Stimulated activated CD8-positive, alpha-beta memory T cell treated with anti-CD3 and anti-CD28 coated beads, Interleukin-12 subunit alpha, Interleukin-12 subunit beta, amount 100 ng/mL, for 24 hours (primary cell): ENCODE measurements around the gene PARD3.
"Not testable (repeated sequence)": the region's sequence is repeated elsewhere in the genome, so short reads cannot be mapped to it uniquely, and the experiment has no call there.

Experiments
- DNase-seq: peaks from one replicate; pipeline ENCODE4 v3.0.0-alpha.2; 2020; ENCODE audit errors: extremely low read depth

PARD3 gene

DNA sequence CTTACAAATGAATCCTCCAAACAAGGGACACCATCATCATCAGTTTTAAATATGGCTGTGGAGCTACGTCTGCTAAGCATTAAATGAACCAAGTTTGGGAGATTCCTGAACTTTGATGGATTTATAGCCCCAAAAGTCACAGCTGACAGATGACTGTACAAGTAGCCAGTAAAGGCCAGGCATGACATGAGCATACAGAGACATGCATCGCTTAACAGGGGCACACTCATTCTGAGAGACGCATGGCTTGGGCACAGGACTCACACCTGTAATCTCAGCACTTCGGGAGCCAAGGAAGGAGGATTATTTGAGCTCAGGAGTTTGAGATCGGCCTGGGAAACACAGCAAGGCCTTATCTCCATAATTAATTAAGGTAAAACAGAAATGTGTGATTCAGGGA lies 166.2 kb downstream of the PARD3 start:
- no peak for DNase-seq

DNA sequence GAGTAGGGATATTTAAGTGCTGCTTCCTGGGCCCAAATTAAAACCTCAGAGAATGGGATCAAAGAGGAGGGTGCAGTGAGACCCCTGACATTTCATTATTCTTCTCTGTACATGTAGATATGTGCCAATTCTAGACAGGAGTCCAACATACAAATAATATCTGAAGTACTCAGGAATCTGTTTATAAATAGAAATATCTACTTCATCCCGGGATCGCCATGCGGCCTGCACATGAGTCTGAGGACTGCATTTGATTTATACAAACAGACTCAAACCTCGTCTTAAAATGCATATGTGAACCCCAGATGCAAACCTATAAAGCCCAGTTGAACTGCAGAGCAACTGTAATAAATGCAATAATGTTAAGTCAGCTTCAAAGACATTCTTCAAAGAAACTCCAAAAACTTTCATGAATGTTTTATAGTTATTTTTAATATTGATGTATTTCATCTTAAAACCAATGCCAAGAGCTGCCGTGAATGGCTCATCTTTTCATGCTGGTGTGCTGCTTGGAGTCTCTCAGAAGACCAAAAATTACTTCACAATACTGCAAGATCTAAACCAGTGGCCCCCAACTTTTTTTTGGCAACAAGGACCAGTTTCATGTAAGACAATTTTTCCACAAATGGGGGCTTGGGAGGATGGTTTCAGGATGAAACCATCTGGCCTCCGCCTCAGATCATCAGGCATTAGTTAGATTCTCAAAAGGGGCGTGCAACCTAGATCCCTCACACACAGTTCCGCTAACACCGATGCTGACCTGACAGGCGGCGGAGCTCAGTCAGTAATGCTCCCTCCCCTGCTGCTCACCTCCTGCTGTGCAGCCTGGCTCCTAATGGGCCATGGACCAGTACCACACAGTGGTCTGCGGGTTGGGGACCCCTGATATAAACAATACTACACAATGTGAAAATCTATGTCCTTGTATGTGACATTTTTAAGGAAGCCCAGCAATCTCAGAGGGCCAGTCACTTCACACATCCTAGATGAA lies 166.9 kb downstream of the PARD3 start:
- no peak for DNase-seq

DNA sequence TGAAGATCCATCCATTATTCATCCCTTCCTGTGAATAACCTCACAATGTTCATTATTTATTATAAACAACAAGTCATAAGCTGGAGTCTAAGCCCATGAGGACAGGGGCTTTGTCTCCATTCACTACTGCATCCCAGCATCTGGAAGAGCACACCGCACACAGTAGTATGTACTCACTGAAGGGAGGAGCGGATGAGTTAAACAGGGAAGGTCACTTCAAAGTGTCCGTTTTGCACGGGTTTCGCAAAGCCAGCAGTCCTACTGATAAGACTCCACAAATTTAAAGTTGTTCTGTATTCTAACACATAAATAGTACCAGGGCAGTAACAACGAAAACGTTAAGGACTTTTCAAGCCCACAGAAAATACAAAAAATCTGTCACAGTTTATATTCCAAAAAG lies 167.9 kb downstream of the PARD3 start:
- no peak for DNase-seq

DNA sequence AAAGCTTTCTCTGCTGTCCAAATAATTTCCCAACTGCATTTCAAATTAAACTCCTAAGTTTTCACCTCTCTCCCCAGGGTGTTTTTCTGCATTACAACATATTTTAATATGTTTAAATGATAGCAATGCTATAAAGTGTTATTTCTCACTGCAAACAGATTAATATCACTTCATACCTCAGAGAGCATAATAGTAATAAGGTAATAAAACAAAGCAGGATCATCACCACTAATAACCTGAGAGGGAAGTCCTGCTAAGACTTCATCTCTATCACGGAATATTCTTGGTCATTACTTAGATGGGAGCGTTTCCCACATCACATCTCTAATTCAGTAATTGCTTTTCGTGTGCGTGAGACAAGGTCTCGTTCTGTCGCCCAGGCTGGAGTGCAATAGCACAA lies 168.8 kb downstream of the PARD3 start:
- DNase-seq = no peak

DNA sequence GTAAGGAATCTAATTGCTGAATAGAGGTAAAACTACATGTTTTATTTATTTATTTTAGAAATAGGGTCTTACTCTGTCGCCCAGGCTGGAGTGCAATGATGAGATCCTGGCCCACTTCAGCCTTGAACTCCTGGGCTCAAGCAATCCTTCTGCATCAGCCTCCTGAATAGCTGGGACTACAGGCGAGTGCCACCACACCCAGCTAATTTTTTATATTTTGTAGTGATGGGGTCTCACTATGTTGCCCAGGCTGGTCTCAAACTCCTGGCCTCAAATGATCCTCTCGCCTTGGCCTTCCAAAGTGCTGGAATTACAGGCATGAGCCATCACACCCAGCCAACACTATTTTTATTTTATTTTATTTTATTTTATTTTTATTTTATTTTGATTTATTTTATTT lies 170.3 kb downstream of the PARD3 start:
- DNase-seq = not testable (repeated sequence)

DNA sequence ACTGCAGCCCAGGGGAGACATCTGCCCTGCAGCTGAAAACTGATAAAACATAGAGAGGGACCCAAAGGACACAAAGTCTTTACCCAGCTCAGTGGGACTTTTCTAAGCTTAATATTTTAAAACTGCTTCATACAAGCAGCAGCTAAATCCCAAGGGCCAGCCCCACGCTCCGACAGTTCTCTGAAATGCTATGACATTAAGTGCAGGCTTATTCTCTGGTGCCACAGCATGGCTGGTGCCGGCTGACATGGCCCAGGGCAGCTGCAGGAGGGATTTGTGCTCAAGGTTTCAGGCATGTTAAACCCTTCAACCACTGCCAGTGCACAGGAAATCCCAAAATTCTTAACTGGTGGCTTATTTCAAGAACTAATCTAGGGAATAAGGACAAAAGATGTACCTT lies 170.9 kb downstream of the PARD3 start:
- no peak for DNase-seq

DNA sequence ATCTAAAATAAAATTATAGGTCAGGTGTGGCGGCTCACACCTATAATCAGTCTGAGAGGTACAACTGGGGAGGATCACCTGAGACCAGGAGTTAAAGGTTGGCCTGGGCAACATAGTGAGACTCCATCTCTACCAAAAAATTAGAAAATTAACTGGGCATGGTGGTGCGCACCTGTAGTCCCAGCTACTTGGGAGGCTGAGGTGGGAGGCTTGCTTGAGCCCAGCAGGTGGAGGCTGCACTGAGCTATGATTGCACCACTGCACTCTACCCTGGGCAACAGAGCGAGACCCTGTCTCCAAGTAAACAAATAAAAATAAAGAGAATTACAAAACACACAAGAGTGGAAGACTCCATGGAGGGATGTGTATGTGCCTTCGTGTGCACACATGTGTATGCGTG lies 171.5 kb downstream of the PARD3 start:
- no peak for DNase-seq

DNA sequence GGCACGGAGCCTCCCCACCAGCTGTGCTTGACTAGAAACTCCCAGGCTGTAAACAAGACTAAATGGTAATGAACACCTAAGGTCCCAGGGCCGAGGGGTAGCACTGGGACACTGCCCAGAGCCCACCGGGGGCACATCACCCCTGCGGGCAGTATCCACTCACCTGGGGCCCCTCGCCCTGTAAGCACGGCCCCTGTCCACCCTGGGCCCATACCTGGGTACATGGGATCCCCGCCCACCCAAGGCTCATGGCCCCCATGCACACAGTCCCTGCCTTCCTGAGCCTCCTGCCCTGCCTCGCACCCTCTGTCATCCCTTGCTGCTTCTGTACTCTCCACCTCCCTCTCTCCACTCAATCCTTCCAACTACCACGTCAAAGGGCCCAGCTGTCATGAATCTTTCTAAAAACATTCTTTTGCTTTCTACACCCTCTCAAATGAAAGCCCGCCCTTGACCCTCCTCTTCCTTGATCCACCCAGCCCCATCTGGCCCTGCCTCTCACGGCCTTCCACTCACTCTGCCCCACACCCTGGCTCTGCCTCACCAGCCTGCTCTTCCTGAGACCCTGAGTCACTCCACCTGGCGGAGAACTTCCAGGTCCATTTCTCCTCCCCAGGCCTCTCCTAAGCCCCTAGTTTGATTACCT lies 173.1 kb downstream of the PARD3 start:
- DNase-seq = no peak

DNA sequence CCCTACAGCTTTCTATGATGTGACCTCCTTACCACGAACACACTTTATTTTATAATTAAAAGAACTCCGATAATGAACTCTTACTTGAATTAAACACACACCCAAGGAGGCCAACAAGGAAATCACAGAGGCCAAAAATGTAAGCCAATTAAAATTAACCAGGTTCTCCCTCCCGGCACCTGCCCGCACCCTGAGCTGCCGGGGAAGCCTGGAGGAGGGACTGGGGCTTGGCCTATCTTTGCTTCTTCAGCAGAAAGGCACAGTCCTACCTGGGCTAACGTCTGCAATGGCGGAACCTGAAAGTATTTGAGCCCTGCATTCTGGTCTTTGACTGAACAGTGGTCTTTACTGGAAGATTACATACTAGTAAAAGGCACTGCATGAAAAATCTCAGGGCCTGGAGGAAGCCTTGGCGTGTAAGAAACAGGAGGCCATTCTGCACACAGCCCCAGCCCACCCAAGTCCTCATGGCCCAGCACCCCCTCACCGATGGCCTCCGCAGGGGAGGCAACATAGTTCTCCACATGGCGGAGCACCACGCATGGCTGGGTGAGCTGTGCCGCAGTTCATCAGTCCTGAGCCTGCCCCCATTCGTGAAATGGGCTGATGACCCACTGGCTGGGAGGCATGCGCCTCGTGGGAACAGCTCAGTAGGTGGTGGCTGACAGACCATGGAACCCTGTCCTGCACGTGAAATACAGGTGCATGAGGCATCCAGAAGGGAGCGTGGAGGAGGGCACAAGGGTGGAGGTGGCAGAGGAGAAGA lies 173.8 kb downstream of the PARD3 start:
- no peak for DNase-seq

DNA sequence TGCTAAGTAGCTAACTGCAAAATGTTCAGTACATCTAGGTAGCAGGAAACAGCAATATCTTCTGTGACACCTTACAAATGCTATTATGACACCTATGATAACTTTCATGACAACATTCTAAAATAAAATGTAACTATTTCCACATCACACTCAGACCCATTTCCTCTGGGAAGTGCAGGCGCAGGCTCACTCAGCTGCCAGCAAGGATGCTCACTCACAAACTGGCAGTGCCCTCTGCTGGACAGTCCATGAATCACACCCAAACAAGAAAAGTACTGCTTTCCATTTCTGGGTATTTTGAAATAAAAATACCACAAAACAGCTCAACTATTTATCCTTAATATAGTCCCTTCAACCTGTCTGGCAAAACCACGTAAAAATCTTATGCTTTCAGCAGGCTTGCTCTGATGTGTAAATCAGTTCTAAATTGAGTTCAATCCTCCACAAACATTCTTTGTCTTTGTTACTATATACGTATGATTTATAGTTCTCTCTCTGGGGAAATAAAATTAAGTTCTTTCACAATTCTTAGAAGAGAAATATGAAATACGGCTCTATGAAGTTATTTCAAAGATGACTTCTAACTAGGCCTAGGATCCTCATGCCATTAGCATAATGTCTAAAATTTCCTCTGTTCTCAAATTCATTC lies 176.6 kb downstream of the PARD3 start:
- peak; percentile 21 for DNase-seq

DNA sequence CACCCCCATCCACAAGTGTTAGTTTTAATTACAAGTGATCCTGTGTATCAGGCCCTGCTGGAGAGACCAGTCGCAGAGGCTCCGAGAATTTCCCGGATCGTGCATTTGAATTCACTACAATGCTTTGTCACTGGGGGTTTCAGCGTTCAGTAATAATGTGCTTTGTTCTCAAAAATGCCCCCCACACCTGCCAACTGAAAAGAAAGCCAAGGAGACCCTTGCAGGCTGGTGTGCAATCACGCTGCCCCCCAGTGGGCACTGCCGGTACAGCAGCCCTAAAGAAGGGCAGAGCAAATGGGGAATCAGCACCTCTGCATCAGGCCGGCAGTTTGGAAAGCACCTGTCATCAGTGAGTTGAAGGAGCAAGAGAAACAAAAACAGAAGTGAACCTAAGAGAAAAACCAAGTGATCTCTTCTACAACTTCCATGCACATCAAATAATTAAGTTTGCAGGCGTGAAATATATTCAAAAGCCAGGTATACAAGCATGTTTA lies 177.6 kb downstream of the PARD3 start:
- DNase-seq = peak; percentile 26

DNA sequence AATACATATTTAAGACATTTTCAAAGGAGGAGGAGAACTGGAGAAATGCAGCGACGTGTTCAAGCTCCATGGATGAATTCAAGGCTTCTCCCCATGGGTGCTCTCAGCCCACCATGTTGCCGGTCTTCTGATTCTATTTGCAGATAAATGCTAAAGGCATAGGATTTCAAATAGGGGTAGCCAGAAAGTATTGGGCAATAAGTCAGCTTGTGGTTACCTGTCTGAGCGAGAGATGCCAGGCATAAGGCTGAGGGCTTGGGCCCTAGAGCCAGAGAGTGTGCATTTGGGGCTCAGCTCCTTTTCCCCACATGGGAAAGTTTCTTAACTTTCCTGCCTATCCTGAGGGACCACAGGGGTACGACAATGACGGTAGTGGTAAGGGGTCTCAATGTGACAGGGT lies 180.0 kb downstream of the PARD3 start:
- DNase-seq = no peak

DNA sequence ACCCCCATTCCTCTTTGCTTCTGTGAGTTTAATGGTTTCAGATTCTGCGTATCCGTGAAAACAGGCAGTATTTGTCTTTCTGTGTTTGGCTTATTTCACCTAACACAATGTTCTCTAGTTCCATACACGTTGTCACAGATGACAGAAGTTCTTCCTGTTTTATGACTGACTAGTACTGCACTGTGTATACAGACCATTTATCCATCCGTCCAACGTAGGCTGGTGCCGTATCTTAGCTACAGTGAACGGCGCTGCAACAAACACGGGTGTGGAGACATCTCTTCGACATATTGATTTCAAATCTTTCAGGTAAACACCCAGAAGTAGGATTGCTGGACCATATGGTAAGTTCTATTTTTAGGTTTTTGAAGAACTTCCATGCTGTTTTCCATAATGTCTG lies 181.7 kb downstream of the PARD3 start:
- DNase-seq = no peak

DNA sequence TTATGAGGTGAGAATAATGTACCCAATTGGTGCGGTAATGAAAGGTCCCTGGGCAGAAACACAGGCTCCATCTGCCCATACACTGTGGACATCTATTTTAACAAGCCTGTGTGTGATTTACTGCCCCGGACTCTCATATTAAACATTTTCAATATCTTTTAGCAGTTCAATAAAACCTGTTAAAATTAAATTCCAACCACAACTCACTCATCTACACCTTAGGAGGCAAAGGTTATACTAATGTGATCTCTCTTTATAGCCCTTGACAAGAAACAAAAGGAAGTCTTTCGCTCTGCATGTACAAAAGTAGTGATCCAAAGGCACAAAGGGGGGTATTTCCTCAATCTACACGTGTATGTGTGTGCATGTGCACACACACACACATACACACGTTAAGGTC lies 186.0 kb downstream of the PARD3 start:
- no peak for DNase-seq

DNA sequence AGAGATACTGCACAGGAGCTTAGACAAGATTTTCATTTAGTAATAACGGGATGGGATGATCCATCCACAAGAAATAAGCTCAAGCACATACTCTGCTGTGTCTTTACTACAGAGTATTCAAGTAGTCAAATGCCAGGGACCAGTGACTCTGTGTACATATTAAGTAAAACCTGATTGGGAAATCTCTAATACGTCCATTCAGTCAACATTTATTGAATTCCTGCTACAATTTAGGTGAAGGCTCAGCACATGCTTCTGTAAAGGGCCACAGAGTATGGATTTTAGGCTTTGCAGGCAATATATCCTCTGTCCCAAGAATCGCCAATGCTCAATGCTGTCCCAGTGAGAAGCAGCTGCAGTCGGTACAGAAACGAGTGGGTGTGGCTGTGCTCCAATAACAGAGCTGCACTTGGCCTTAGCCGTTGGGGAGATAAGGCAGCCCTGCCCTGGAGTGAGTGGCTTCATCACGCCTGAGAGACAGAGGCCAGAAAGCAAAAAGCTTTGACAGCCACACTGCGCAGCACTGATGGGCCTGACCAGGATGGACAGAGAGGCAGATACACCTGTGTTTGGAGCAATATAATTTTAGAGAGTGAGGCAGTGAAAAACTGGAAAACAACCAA lies 186.8 kb downstream of the PARD3 start:
- no peak for DNase-seq

DNA sequence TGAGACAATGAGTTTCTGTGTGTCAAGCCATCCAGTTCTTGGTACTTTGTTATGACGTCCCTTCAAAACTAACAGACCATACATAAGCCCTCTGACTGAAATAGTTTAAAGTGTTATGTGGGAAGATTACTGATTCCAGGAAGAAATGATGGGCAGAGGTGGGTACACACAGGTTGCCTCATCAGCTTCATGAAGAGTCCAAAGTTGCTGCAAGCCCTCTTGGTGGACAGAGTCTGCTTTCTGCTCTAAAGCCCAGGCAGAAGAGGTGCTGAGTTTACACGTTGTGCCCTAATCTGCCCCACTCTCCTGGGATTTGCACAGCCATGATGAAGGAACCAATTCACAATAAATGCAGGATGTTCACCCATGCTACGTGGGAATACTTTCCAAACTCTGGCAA lies 187.4 kb downstream of the PARD3 start:
- no peak for DNase-seq

DNA sequence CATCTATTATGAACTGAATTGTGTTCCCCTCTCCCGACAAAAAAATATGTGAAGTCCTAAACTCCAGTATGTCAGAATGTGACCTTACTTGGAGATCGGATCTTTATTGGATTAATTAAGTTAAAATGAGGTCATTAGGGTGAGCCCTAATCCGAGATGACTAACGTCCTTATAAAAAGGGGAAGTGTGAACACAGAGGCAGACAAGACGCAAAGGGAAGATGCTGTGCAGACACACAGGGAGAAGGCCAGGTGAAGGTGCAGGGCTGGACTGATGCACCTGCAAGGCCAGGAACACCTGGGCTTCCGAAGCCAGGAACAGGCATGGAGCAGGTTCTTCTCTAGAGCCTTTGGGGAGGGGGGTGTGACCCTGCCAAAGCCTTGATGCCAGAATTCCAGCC lies 187.8 kb downstream of the PARD3 start:
- DNase-seq = no peak

DNA sequence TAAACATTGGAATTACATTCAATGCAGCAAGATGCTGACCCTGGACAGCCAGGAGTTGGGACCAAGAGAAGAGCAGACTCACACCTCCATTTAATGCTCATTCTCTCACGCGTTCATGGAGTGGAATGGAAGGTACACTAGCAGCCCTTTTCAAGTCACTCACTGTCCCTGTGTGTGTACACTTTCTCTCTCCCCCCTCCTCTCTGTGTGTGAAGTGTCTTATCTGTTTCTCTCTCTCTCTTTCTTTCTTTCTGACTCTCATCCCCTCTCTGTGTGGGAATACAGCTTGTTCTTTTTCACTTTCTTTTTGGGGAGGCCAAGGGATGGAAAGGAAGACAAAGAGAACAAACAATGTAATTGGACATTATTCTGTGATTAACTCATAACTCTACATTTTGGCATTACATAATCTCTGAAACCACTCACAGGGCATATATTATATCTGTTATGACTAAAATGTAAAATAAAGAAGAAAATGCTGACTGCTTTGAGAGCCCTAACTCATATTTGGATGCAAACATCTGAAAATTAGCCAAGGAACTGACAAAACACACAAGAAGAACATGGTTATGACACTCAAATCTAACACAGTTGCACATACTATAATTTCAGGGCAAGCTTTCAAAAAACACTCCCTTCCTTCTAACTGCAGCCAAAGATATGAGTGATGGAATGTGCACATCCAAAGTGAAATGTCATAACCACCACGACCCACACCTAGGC lies 188.8 kb downstream of the PARD3 start:
- DNase-seq = no peak

DNA sequence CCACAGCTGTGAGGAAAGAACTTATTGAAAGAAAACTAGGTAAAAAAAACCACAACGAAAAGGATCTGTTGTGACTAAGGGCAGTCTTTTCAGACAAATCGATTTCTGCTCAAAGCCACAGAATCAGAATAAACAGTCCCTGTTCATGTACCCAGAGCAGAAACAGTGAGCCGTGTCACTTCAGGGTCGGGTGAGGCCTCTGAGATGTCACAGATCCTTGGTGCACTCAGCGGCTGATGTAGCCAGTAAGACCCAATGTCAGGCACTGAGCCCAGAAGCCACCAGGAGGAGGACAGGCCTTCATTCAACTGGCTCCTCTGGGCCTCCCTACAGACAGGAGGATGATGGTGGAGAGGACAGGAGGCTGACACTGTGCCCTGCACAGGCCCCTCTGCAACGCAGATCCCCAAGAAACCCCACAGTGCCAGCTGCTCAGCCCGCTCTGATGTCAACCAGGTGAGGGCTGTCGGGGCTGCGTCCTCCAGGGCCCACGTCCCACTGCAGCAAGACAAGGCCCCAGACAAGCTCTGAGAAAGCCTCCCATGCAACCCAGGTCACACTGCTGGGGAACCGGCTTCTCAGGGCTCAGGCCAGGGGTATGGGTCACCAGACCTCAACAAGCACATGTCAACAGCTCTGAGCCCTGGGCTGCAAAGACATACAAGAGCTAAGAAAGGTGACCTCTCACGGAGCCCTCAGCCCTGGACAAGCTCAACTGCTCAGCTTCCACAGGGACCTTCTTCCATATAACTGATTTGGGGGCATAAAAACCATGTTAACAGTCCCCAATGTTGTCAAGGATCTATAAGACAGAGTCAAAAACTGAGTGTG lies 190.6 kb downstream of the PARD3 start:
- no peak for DNase-seq

DNA sequence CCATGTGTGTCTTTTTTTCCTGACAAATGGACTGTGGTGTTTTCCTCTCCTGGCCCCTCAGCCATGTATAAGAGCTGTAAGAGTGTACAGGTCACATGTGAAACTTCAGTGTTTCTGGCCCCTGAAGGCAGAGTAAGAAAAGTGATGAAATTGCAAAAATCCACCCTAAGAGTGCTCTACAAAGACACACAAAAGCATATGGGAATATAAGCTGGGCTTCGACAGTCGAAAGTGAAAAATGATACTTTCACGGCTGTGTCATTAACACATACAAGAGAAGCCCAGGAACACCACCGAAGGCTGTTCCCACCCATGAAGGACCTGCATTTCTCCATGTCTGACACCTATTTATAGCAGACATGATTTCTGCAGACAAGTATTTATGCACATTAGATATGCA lies 192.2 kb downstream of the PARD3 start:
- DNase-seq = no peak
